HCT116 (cell line): Measurements from ENCODE around the gene SIL1.

Experiments used
- CTCF ChIP-seq, 3 experiments: fragments of 200-600 bp in 1 of 3; sonication (generic) in 1 of 3; IDR thresholded peaks in 2 of 3; conservative IDR thresholded peaks in 1 of 3; 2 replicates each; pipeline ENCODE4 v1.5.1; 2012 to 2017; ENCODE audit warnings: low read depth in 2 of 3, low read length in 2 of 3, antibody characterized with exemption in 1 of 3, borderline replicate concordance in 1 of 3, control low read depth in 1 of 3, mild to moderate bottlenecking in 1 of 3, mixed read lengths in 1 of 3, mixed run types in 1 of 3, moderate library complexity in 1 of 3; ENCODE audit not compliant: insufficient read depth in 1 of 3
- EZH2 ChIP-seq: fragments of 200-600 bp; sonication (generic); IDR thresholded peaks from 2 replicates; pipeline ENCODE4 v1.6.1; 2017; ENCODE audit warnings: antibody characterized with exemption, mixed run types
- EZH2phosphoT487 ChIP-seq: fragments of 200-600 bp; IDR thresholded peaks from 2 replicates; pipeline ENCODE4 v1.6.1; 2018; ENCODE audit warnings: antibody characterized with exemption, borderline replicate concordance
- JUND ChIP-seq: IDR thresholded peaks from 2 replicates; pipeline ENCODE4 v1.6.1; 2012
- POLR2A ChIP-seq: IDR thresholded peaks from 2 replicates; pipeline ENCODE4 v1.7.0; 2011; ENCODE audit warnings: borderline replicate concordance; ENCODE audit not compliant: insufficient read depth, insufficient read length; ENCODE audit errors: extremely low read depth
- POLR2AphosphoS5 ChIP-seq: IDR thresholded peaks from 2 replicates; pipeline ENCODE4 v1.6.1; 2011; ENCODE audit warnings: mild to moderate bottlenecking, low read depth, low read length, moderate library complexity
- REST ChIP-seq: IDR thresholded peaks from 2 replicates; pipeline ENCODE4 v1.6.1; 2012; ENCODE audit warnings: low read depth
- SIN3A ChIP-seq: IDR thresholded peaks from 2 replicates; pipeline ENCODE4 v1.6.1; 2012; ENCODE audit warnings: low read depth
- TCF7L2 ChIP-seq: IDR thresholded peaks from 2 replicates; pipeline ENCODE4 v1.7.0; 2011; ENCODE audit warnings: borderline replicate concordance, inconsistent platforms; ENCODE audit not compliant: insufficient read depth, insufficient read length; ENCODE audit errors: extremely low read depth
- ZFX ChIP-seq: fragments of 450-650 bp; IDR thresholded peaks from 2 replicates; pipeline ENCODE4 v1.6.1; 2017
- ZNF274 ChIP-seq: fragments of 200-500 bp; sonication (Bioruptor generic); IDR thresholded peaks from 2 replicates; pipeline ENCODE4 v1.6.1; 2014; ENCODE audit warnings: mild to moderate bottlenecking, low read depth, low read length, inconsistent platforms

GRCh38 chr5:139104577-139105276 is 93.4 kb downstream of the SIL1 start:
- TF ChIP-seq CTCF (IDR thresholded peaks at IDR 0.05 in 2 of 3, conservative IDR thresholded peaks at IDR 0.05 in 1 of 3; ENCODE audit: borderline replicate concordance in 1 of 3, insufficient read depth in 1 of 3, low read depth in 2 of 3, low read length in 2 of 3) (no peak), POLR2AphosphoS5 (no peak), EZH2 (no peak), REST (no peak), EZH2phosphoT487 (no peak), TCF7L2 (no peak), ZNF274 (no peak), POLR2A (no peak), JUND (no peak), SIN3A (no peak), ZFX (no peak)
